MCF 10A (cell line): ENCODE results near the gene FAT1. TPM values are rescaled to one million over a fixed set of nuclear protein-coding genes. Genes with fewer than 3 reads are reported as not detected.

ENCODE experiments used
- BruUV-seq: library from RNA; stranded (reverse); fragments of 400-500 nt; replicated peaks from 2 replicates; lab custom pipeline; 2021; lab: Mats Ljungman, UMichigan
- CTCF ChIA-PET: fragments of 300-600 bp; sonication (Branson Sonifier 250); formaldehyde crosslinking; extraction: SDS; loops from one replicate; lab custom pipeline; 2021; ENCODE audit warnings: antibody characterized with exemption, inconsistent platforms; lab: Yijun Ruan, JAX
- POLR2A ChIA-PET: fragments of 300-600, 350-650 bp; sonication (Branson Sonifier 250); formaldehyde crosslinking; extraction: SDS; loops from one replicate; lab custom pipeline; 2020; ENCODE audit warnings: antibody characterized with exemption, inconsistent platforms; lab: Yijun Ruan, JAX
- DNase-seq: peaks from one replicate; pipeline ENCODE4 v3.0.0-alpha.2; 2018; ENCODE audit not compliant: unreplicated experiment
- H3K27ac Mint-ChIP-seq: one replicate; pipeline ENCODE4 v1.8.0; 2022; ENCODE audit warnings: mild to moderate bottlenecking, low read depth, mixed read lengths; ENCODE audit not compliant: unreplicated experiment
- H3K27me3 Mint-ChIP-seq: one replicate; pipeline ENCODE4 v1.8.0; 2022; ENCODE audit warnings: mixed read lengths; ENCODE audit not compliant: insufficient read depth, unreplicated experiment
- H3K36me3 Mint-ChIP-seq: one replicate; pipeline ENCODE4 v1.8.0; 2022; ENCODE audit warnings: mild to moderate bottlenecking, moderate library complexity, mixed read lengths; ENCODE audit not compliant: insufficient read depth, unreplicated experiment
- H3K4me1 Mint-ChIP-seq: one replicate; pipeline ENCODE4 v1.8.0; 2022; ENCODE audit warnings: mixed read lengths; ENCODE audit not compliant: insufficient read depth, unreplicated experiment
- H3K4me3 Mint-ChIP-seq: one replicate; pipeline ENCODE4 v1.8.0; 2022; ENCODE audit warnings: mild to moderate bottlenecking, moderate library complexity, mixed read lengths; ENCODE audit not compliant: unreplicated experiment
- H3K9me3 Mint-ChIP-seq: one replicate; pipeline ENCODE4 v1.8.0; 2022; ENCODE audit warnings: mixed read lengths; ENCODE audit not compliant: unreplicated experiment
- intact Hi-C: fragments of 100-400 bp; cut with micrococcal nuclease; formaldehyde crosslinking; loops from 2 replicates; pipeline ENCODE4 v1.14.1; 2022
- total RNA-seq: library from RNA; stranded (reverse); gene quantifications from 2 replicates; pipeline ENCODE4 v1.2.3, GENCODE V29; 2022
- TF ChIP-seq, protein P1 (sequence below): fragments of 200-600 bp; IDR thresholded peaks from one replicate; pipeline ENCODE4 v1.8.0; 2022; ENCODE audit warnings: antibody characterized with exemption, mild to moderate bottlenecking; ENCODE audit not compliant: unreplicated experiment

FAT1 gene
- total RNA-seq, 1 experiment from 2014 or later: 165 TPM

- no peak overlapping the region for H3K4me3 Mint-ChIP-seq
- CTCF ChIA-PET: interaction anchor here (1.1 to 2.5 kb wide), 2 partner anchors 12 to 28 kb away, joined by 3 to 7 read pairs; no protein-coding TSS in a partner anchor
- no TSS peak for BruUV-seq
- H3K27ac Mint-ChIP-seq: no peak overlapping the region
- no peak for DNase-seq
- peaks cover 49% of the 10 kb centered on the region for H3K4me1 Mint-ChIP-seq
- POLR2A ChIA-PET: interaction anchor here (2.9 kb wide), 1 partner anchor 12 kb away, joined by 11 read pairs; no protein-coding TSS in a partner anchor
- intact Hi-C loops: no loop called here
- H3K27me3 Mint-ChIP-seq: no peaks in the 10 kb centered on the region
- TF ChIP-seq, protein P1, sequence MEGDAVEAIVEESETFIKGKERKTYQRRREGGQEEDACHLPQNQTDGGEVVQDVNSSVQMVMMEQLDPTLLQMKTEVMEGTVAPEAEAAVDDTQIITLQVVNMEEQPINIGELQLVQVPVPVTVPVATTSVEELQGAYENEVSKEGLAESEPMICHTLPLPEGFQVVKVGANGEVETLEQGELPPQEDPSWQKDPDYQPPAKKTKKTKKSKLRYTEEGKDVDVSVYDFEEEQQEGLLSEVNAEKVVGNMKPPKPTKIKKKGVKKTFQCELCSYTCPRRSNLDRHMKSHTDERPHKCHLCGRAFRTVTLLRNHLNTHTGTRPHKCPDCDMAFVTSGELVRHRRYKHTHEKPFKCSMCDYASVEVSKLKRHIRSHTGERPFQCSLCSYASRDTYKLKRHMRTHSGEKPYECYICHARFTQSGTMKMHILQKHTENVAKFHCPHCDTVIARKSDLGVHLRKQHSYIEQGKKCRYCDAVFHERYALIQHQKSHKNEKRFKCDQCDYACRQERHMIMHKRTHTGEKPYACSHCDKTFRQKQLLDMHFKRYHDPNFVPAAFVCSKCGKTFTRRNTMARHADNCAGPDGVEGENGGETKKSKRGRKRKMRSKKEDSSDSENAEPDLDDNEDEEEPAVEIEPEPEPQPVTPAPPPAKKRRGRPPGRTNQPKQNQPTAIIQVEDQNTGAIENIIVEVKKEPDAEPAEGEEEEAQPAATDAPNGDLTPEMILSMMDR: no peak
- peaks cover 43% of the 10 kb centered on the region for H3K36me3 Mint-ChIP-seq
- no peaks in the 10 kb centered on the region for H3K9me3 Mint-ChIP-seq
Observed at GRCh38 chr4:186698028-186698427, 25.6 kb downstream of the FAT1 start.

DNA sequence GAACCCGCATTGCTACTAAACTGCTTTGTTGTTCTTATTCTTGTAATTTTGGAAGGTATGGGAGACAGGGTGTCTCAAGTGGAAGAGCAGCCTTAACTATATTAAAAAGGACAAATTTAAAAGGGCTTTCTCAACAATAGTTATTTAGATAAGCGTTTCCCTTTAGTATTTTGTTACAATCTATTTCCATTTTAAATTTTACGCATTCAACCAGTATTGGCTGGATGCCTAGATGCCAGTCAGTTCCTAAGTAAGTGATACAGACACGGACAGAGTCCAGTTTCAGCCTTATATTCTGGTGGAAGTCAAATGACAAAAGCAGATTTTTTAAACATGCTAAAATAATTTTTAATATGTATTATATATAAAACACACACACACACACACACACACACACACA is 28.3 kb downstream of the FAT1 start:
- peaks cover 37% of the 10 kb centered on the region for H3K4me1 Mint-ChIP-seq
- no peak for DNase-seq
- peaks cover 33% of the 10 kb centered on the region for H3K36me3 Mint-ChIP-seq
- ChIA-PET POLR2A (interaction anchor here (1.0 kb wide), 1 partner anchor 9 kb away, joined by 3 read pairs; no protein-coding TSS in a partner anchor), CTCF (interaction anchor here (0.9 kb wide), 1 partner anchor 17 kb away, joined by 5 read pairs; no protein-coding TSS in a partner anchor)
- BruUV-seq: no TSS peak
- H3K9me3 Mint-ChIP-seq: no peaks in the 10 kb centered on the region
- no peak overlapping the region for H3K27ac Mint-ChIP-seq
- no peak overlapping the region for H3K4me3 Mint-ChIP-seq
- intact Hi-C loops: no loop called here
- TF ChIP-seq, protein P1: no peak
- no peaks in the 10 kb centered on the region for H3K27me3 Mint-ChIP-seq

DNA sequence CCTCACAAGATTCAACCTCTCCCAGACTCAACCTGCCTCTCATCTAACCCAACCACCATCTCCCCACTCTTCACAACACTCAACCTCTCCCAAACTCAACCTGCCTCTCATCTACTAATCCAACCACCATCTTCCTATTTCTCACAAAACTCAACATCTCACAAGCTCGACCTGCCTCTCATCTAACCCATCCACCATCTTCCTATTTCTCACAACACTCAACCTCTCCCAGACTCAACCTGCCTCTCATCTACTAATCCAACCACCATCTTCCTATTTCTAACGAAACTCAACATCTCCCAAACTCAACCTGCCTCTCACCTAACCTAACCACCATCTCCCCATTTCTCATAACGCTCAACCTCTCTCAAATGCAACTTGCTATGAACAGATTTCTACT is 29.8 kb downstream of the FAT1 start:
- TF ChIP-seq, protein P1: no peak
- Mint-ChIP-seq H3K4me3 (peak overlapping the region; percentile 21), H3K27ac (peak overlapping the region; percentile 47), H3K27me3 (no peaks in the 10 kb centered on the region), H3K4me1 (peaks cover 31% of the 10 kb centered on the region), H3K36me3 (peaks cover 31% of the 10 kb centered on the region), H3K9me3 (no peaks in the 10 kb centered on the region)
- no TSS peak for BruUV-seq
- POLR2A ChIA-PET: interaction anchor here (1.1 to 2.6 kb wide), 9 partner anchors 8 to 30 kb away, joined by 3 to 11 read pairs (median 6); partner anchors contain the start of gene FAT1
- CTCF ChIA-PET: interaction anchor here (0.6 to 1.1 kb wide), 4 partner anchors 9 to 39 kb away, joined by 3 to 4 read pairs (median 3); no protein-coding TSS in a partner anchor
- intact Hi-C loops: no loop called here
- no peak for DNase-seq

DNA sequence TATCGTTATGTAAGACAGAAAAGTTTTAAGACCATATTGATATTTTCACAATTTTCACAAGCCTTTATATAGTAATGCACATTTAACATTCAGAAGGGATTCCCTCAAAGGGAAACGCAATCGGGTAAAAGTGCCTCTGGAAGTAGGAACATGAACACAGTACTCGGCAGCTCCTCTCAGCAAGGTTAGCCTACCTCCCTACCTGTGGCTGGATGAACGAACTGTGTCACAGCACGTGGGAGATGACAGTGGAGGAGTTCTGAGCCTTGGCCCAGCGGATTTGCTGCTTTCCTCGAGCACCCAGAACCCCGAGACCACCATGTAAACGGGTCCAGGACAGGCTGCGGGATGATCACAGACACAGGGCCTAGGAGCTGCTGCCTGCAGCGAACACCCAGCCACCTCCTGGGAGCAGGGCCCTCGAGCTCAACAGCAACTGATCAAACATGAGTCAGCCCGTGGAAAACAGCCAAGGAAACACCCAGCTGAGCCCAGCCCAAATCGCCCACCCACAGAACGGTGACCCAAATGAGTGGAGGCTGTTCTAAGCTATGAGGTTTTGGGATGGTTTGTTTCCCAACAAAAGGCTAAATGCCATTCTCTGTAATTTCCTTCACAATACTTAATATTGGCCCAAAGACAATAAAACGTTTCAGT is 30.4 kb downstream of the FAT1 start:
- Mint-ChIP-seq H3K36me3 (peaks cover 27% of the 10 kb centered on the region), H3K4me3 (peak overlapping the region; percentile 21), H3K27ac (peak overlapping the region; percentile 47), H3K9me3 (no peaks in the 10 kb centered on the region), H3K4me1 (peaks cover 31% of the 10 kb centered on the region), H3K27me3 (no peaks in the 10 kb centered on the region)
- DNase-seq: peak; percentile 92
- intact Hi-C loops: no loop called here
- CTCF ChIA-PET: interaction anchor here (0.6 to 1.0 kb wide), 4 partner anchors 23 to 34 kb away, joined by 3 to 4 read pairs (median 3); no protein-coding TSS in a partner anchor
- TF ChIP-seq, protein P1: no peak
- POLR2A ChIA-PET: interaction anchor here (1.1 to 2.6 kb wide), 9 partner anchors 8 to 30 kb away, joined by 3 to 11 read pairs (median 6); partner anchors contain the start of gene FAT1
- no TSS peak for BruUV-seq
